HL-60 (cell line): ENCODE data around the gene EIF4EBP2.

Experiments
- DNase-seq, 2 experiments: peaks; one replicate each; pipeline ENCODE4 v3.0.0-alpha.2; 2010 to 2020; ENCODE audit warnings: low read depth in 1 of 2, low spot score in 1 of 2
- H3K27ac ChIP-seq: fragments of 250-450 bp; sonication (Bioruptor Pico); replicated peaks from 2 replicates; pipeline ENCODE4 v1.5.1; 2020; ENCODE audit warnings: mild to moderate bottlenecking, moderate library complexity
- H3K27me3 ChIP-seq: fragments of 250-450 bp; sonication (Bioruptor Pico); 2 replicates; pipeline ENCODE4 v1.5.1; 2021; ENCODE audit warnings: mild to moderate bottlenecking, moderate library complexity; ENCODE audit not compliant: insufficient read depth, poor library complexity, severe bottlenecking
- H3K4me3 ChIP-seq: replicated peaks from 2 replicates; pipeline ENCODE4 v1.5.1; 2011; ENCODE audit warnings: mild to moderate bottlenecking, control low read depth, low read length; ENCODE audit not compliant: insufficient read depth
- GABPA ChIP-seq: IDR thresholded peaks from 2 replicates; pipeline ENCODE4 v1.6.1; 2012; ENCODE audit warnings: low read depth
- POLR2AphosphoS5 ChIP-seq: IDR thresholded peaks from 2 replicates; pipeline ENCODE4 v1.6.1; 2012; ENCODE audit warnings: low read depth
- REST ChIP-seq: IDR thresholded peaks from 2 replicates; pipeline ENCODE4 v1.6.1; 2012; ENCODE audit warnings: low read depth; ENCODE audit not compliant: insufficient replicate concordance
- SPI1 ChIP-seq: IDR thresholded peaks from 2 replicates; pipeline ENCODE4 v1.6.1; 2012; ENCODE audit warnings: low read depth, mild to moderate bottlenecking, borderline replicate concordance
- TF ChIP-seq, protein P1 (sequence below): IDR thresholded peaks from one replicate; pipeline ENCODE4 v1.5.1; 2011; ENCODE audit warnings: low read length, control low read depth, inconsistent platforms; ENCODE audit not compliant: insufficient read depth

EIF4EBP2 gene

DNA sequence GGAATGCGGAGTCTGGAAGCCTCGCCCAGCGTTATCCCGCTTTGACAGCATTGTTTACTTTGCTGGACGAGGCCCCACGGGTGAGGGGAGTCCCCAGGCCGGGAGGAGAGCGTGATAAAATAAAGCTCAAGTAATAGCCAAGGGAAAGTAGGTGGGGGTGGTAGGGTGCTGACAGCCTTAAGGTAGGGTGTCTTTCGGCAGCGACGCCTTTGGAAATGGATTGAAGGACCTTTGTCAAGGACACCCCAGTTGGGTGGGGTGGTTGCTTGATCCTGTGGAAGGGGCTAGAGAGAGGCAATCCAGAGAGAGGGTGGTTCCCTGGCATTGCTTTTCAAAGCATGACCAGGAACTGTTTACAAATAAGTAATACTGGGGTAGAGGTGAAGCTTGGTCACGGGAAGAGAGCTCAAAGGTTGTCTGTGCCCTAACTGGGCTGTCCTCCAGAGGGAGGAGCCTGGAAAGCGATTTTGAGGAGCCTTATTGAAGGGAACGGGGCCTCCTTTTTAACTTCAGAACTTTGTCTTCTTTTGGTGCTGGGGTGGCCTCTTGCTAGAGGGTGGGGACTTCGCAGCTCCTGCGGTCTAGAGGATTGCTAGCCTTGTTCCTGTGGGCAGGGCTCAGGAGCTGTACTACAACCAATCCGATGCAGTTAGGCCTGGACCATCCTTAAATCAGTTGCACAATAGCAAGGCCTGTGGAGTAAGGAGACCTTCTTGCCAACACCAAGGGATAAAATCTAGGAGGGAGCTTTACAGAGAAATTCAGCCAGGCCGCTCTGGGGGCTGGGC lies 1.3 kb downstream of the EIF4EBP2 start:
- DNase-seq: peak; percentile 90 to 94
- no peaks in the 10 kb centered on the region for H3K27me3 ChIP-seq
- TF ChIP-seq SPI1 (no peak), REST (no peak), GABPA (no peak)
- peak overlapping the region; percentile 70 for H3K4me3 ChIP-seq
- peak overlapping the region; percentile 70 for H3K27ac ChIP-seq

DNA sequence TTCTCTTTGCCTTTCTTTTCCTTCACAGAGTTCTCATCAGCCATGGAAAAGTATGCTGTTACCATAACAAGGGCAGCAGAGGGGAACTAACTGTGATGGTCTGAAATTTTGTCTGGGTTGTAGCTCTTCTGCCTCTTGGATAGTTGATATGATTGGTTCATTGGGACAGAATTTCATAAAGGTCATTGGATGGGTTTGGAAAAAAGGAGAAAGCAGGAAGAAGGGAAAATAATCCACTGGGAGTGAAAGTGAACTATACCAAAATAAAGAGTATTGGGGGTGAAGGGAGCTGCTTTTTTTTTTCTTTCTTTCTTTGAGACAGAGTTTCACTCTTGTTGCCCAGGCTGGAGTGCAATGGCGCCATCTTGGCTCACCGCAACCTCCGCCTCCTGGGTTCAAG lies 5.8 kb downstream of the EIF4EBP2 start:
- Histone ChIP-seq H3K4me3 (no peak overlapping the region), H3K27me3 (no peaks in the 10 kb centered on the region), H3K27ac (no peak overlapping the region)
- TF ChIP-seq REST (no peak), POLR2AphosphoS5 (no peak), SPI1 (no peak), GABPA (no peak)
- TF ChIP-seq, protein P1, sequence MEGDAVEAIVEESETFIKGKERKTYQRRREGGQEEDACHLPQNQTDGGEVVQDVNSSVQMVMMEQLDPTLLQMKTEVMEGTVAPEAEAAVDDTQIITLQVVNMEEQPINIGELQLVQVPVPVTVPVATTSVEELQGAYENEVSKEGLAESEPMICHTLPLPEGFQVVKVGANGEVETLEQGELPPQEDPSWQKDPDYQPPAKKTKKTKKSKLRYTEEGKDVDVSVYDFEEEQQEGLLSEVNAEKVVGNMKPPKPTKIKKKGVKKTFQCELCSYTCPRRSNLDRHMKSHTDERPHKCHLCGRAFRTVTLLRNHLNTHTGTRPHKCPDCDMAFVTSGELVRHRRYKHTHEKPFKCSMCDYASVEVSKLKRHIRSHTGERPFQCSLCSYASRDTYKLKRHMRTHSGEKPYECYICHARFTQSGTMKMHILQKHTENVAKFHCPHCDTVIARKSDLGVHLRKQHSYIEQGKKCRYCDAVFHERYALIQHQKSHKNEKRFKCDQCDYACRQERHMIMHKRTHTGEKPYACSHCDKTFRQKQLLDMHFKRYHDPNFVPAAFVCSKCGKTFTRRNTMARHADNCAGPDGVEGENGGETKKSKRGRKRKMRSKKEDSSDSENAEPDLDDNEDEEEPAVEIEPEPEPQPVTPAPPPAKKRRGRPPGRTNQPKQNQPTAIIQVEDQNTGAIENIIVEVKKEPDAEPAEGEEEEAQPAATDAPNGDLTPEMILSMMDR: no peak
- no peak for DNase-seq

DNA sequence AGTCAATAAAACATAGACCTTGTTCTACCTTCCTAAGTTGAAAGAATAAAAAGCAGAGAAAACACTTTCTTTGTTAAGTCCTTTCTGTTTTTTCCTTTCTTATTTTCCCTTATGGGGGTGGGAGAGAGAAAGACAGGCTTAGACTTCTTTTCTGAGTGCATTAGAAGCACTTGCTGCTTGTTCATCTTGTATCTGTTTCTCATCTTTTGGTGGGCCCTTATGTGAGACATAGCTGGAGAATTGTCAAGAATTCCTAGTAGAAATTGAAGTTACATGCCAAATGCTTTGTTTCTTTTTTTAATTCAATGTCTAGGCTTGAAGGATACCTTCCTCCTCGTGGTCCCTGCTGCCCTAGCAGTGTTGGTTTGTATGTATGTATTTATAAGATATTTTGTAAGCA lies 6.7 kb downstream of the EIF4EBP2 start:
- no peak overlapping the region for H3K27ac ChIP-seq
- no peak overlapping the region for H3K4me3 ChIP-seq
- H3K27me3 ChIP-seq: no peaks in the 10 kb centered on the region
- no peak for DNase-seq
- TF ChIP-seq SPI1: no peak
- TF ChIP-seq POLR2AphosphoS5: no peak
- no peak for TF ChIP-seq GABPA
- TF ChIP-seq, protein P1: no peak
- no peak for TF ChIP-seq REST
